Fibroblast of the conjunctiva (primary cell): ENCODE measurements around the gene AKAP13.
"Not testable (repeated sequence)": the region's sequence is repeated elsewhere in the genome, so short reads cannot be mapped to it uniquely, and the experiment has no call there.

ENCODE experiments used
- DNase-seq: peaks from one replicate; pipeline ENCODE4 v3.0.0-alpha.2; 2010; ENCODE audit warnings: low read depth

Gene AKAP13

GRCh38 chr15:85380217-85380811 lies at the start of gene AKAP13:
AKAP13 (plus strand) TSS chr15:85380603; CDS start chr15:85485721, 105,118 bp downstream.
- peak; percentile 99 for DNase-seq

- DNase-seq = peak; percentile 93
Observed at GRCh38 chr15:85330901-85331588, 49.4 kb upstream of the AKAP13 start.

- no peak for DNase-seq
Observed at GRCh38 chr15:85331655-85332285, 48.6 kb upstream of the AKAP13 start.

- peak; percentile 37 for DNase-seq
Observed at GRCh38 chr15:85333132-85333831, 47.1 kb upstream of the AKAP13 start.

- no peak for DNase-seq
Observed at GRCh38 chr15:85334241-85334640, 46.2 kb upstream of the AKAP13 start.

GRCh38 chr15:85335193-85335942 lies 45.0 kb upstream of the AKAP13 start:
- no peak for DNase-seq

DNA sequence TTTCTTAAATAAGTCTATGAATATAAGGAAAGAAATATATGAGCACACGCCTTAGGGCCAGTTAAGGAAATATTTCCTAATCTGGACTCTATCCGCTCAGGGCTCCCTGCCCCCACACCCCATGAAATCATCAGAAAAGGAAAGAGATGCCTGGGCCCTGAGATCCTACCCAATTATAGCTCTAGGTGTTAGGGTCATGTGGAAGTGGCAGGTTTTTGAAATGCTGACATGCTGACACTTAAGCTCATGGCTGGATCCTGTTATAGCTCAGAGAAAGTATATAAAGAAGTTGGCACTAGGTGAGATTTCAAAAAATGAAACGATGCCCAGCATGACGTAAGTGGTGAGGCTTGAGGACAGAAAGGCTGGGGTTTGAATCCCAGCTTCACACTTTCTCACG lies 43.5 kb upstream of the AKAP13 start:
- no peak for DNase-seq

DNA sequence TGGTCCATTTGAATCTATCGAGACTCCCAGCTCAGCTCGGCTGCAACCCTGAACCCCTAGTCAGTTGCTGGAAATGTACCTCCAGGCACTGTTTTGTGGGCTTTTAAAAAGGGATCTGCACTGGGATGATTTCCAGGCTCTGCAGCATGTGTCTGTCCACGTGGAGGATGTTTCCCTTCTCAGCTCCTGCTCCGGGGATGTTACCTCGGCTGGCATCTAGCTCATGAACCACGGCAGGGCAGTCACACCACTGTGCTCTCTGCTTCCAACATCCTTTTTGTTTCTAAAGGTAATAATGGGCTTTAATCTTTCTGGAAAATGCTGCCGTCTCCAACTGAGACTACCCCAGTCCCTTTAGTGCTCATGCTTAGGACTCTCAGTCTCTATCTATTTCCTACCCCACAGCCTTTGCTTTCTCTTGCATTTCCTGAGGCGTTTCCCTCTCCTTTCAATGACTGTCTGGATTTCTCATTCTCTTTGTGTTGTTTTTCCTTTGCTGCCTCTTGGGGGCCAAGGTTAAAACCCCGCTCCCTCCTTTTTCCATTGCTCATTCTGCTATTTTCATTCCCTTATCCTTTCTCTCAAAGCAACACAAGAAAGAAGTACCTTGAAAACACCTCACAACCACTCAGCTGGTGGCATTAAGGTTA lies 42.9 kb upstream of the AKAP13 start:
- DNase-seq = no peak

GRCh38 chr15:85340321-85340665 lies 40.1 kb upstream of the AKAP13 start:
- DNase-seq = no peak

- no peak for DNase-seq
Observed at GRCh38 chr15:85340852-85341251, 39.6 kb upstream of the AKAP13 start.

DNA sequence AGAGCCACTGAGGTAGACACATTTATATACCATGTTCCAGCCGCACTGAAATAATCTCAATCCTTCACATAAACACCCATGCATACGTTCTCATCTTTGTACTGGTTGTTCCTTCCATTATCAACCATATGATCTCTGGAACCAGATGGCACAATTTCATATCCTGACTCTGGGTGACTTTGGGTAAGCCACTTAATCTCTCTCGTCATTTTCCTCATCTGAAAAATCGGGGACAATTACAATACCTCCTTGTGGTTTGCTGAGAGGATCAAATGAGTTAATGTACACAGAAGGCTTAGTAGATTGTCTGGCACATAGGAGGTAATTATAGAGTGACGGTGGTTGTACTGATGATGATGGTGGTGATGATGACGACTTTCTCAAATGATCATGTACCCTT lies 38.2 kb upstream of the AKAP13 start:
- not testable (repeated sequence) for DNase-seq

DNA sequence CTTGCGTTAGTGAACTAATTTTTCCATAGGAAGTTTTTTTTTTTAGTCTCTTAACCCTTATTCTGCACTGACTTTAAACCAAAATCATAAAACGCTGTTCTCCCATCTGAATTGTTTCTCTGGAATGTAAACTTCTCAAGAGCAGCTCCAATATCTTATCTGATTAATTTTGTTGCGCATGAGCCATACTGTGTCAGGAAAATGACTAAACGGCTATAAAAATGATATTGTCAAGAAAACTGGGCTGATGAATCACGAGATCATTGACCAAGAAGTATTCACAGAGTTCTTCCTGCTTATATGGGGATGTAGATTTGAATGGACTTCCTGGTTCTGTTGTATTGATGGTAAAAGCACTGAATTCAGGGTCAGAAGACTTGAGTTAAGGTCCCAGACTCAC lies 37.0 kb upstream of the AKAP13 start:
- DNase-seq = not testable (repeated sequence)

GRCh38 chr15:85344241-85344640 lies 36.2 kb upstream of the AKAP13 start:
- not testable (repeated sequence) for DNase-seq

DNA sequence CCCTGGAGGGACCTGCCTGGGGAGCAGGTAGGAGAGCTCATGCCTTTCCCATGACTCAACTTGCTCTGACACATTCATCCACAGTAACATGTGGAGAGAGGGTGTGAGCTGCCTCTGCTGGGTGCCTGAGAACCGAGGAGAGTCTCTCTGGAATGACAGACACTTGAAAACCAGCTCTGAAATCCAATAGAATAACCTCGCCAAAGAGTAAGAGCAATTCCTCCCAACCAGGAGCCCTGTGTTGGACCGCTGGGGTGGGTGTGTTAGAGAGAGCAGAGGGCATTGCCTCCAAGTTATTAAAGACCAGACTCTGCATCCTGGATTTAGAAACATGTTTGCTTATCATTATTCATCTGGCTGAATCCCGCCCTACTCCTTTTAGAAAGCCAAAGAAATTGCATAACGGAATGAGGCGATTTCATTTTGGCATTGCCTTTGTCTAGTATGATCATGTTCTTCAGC lies 35.7 kb upstream of the AKAP13 start:
- not testable (repeated sequence) for DNase-seq

DNA sequence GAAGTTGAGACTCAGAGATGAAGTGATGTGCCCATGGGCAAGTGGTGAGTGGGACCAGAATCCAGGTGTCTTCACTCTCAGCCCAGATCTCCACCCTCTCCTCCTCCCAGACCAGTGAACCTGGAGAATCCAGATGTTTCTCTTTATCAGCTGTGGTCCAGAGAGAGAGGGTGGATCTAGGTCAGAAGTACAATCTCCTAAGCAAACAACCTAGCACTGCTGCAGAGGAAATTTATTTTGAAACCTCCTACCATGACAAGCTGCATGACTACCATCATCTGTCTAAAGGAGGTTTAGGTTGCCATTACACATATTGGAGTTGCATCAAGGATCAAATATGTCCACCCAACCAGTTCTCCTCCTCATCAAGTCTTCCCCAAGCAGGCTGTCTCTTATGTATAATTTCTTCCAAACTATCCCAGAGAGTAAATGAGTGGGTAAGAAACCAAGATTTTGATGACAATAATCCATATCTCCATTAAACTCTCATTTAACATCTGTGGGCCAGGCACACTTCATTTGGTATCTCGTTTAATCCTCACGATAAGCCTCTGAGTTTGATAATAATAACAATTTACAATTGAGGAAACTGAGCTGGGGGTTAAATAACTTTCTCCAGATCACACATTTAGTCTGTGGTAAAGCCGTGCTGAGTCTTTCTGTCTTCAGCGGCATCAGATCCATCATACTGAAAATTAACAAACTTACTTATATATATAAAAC lies 35.0 kb upstream of the AKAP13 start:
- DNase-seq = not testable (repeated sequence)

DNA sequence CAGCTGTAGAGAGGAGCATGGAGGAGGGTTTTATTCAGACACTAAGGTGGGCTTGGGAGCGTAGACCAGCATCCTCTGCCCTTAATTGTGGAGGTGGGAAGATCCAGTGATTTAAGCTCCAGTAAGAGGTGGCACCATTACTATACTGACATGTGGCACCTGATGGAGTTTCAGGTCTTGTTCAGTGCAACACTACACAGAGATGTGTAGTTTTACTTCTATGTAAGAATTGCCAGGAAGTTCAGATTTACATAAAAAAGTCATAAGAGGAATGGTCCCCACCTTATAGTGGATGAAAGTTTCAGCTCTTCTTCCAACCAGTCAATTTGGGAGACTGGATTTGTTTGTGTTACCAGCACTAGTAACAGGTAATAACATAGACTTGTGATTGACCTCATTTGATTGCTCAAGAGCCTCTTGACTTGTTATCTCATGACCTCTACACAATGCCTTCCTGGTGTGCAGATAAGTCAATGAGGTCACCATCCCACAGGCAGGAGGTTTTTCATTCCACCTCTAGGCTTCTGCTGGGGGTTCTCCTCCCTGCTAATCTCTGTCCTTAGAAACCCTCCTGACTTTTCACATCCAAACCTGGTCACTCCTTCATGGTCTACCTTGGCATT lies 33.8 kb upstream of the AKAP13 start:
- not testable (repeated sequence) for DNase-seq

- not testable (repeated sequence) for DNase-seq
Observed at GRCh38 chr15:85347264-85348047, 32.9 kb upstream of the AKAP13 start.

GRCh38 chr15:85348048-85348766 lies 32.2 kb upstream of the AKAP13 start:
- DNase-seq = not testable (repeated sequence)

GRCh38 chr15:85349062-85349461 lies 31.3 kb upstream of the AKAP13 start:
- DNase-seq = not testable (repeated sequence)
